Subcutaneous abdominal adipose tissue (tissue), 5 donors: Measurements from ENCODE around the gene ZNF516.

Experiments used
- H3K27ac ChIP-seq: one replicate; pipeline ENCODE4 v1.7.0; 2013; ENCODE audit warnings: low read depth, mild to moderate bottlenecking, inconsistent platforms, low read length, moderate library complexity
- H3K27me3 ChIP-seq, 5 donors: one replicate each; pipeline ENCODE4 v1.7.0; 2013; ENCODE audit warnings: low read length in 5 of 5, inconsistent platforms in 1 of 5; ENCODE audit not compliant: control insufficient read depth in 5 of 5, insufficient read depth in 4 of 5
- H3K36me3 ChIP-seq, 5 donors: one replicate each; pipeline ENCODE4 v1.7.0; 2013; ENCODE audit warnings: low read length in 5 of 5; ENCODE audit not compliant: control insufficient read depth in 5 of 5, insufficient read depth in 5 of 5
- H3K4me1 ChIP-seq, 5 donors: one replicate each; pipeline ENCODE4 v1.7.0; 2013; ENCODE audit warnings: low read length in 5 of 5, mild to moderate bottlenecking in 3 of 5, moderate library complexity in 1 of 5; ENCODE audit not compliant: control insufficient read depth in 5 of 5, insufficient read depth in 5 of 5
- H3K4me3 ChIP-seq, 5 donors: one replicate each; pipeline ENCODE4 v1.7.0; 2013; ENCODE audit warnings: low read length in 5 of 5, low read depth in 1 of 5
- H3K9ac ChIP-seq, 5 donors: one replicate each; pipeline ENCODE4 v1.7.0; 2013; ENCODE audit warnings: low read length in 5 of 5, mild to moderate bottlenecking in 4 of 5, moderate library complexity in 3 of 5
- H3K9me3 ChIP-seq, 5 donors: one replicate each; pipeline ENCODE4 v1.7.0; 2013; ENCODE audit warnings: low read length in 5 of 5; ENCODE audit not compliant: control insufficient read depth in 5 of 5
- donor health status: healthy.
- donor health status: healthy.
- donor health status: healthy.
- donor health status: healthy.
- donor health status: healthy.

Gene ZNF516

DNA sequence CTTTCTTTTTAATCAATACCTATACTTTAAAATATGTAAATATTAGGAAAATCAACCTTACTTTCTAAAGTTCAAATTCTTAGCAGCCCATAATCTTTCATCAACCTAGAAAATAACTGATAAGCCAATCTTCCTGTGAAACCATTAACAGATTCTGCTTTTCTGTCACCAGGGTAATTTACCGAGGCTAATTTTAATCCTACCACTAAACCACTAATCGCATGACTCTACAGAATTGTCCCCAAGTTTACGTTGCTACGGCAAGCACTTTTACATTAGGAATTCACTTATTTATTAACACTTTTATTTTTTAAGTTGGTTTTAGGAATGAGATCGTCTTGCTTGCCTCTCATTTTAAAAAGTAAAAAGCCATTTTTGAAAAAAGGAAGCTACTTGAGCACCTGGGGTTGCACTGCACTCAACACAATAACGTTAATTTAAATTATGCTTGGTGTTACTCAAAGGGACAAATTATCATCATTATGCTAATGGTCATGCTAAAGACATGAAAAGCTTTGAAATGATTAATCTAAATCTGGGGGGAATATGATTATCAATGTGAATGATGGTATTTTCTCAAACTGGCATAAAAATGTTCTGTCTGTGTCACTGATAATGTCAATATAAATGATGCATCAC lies 10.2 kb downstream of the ZNF516 start:
- Histone ChIP-seq H3K9ac (no peak overlapping the region), H3K9me3 (no peaks in the 10 kb centered on the region), H3K27me3 (no peaks in the 10 kb centered on the region), H3K36me3 (no peaks in the 10 kb centered on the region), H3K4me3 (no peak overlapping the region), H3K27ac (no peak overlapping the region), H3K4me1 (peaks cover 0 to 15% (median 5%) of the 10 kb centered on the region in 5 donors)

DNA sequence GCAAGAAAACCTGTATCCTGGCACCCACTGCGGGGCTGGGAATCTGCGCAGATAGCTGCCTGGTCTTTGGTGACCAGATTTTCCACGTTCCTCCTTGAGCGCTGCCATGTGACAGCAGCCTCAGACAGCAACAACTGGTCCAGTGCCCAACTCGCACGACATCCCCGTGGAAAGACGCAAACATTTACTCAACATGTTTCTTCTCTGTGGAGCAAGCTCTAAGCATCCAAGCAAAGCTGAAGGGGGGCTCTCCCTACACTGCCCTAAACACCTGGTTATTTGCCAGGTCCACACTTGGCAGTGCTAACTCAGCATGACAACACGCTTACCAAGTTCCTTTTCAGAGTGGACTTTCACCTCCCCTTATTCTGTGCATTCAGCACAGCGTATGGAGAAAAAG lies 11.3 kb downstream of the ZNF516 start:
- Histone ChIP-seq H3K4me1 (peaks cover 0 to 9% (median 5%) of the 10 kb centered on the region in 5 donors), H3K27ac (no peak overlapping the region), H3K27me3 (no peaks in the 10 kb centered on the region), H3K9me3 (no peaks in the 10 kb centered on the region), H3K36me3 (no peaks in the 10 kb centered on the region), H3K9ac (no peak overlapping the region), H3K4me3 (no peak overlapping the region)

DNA sequence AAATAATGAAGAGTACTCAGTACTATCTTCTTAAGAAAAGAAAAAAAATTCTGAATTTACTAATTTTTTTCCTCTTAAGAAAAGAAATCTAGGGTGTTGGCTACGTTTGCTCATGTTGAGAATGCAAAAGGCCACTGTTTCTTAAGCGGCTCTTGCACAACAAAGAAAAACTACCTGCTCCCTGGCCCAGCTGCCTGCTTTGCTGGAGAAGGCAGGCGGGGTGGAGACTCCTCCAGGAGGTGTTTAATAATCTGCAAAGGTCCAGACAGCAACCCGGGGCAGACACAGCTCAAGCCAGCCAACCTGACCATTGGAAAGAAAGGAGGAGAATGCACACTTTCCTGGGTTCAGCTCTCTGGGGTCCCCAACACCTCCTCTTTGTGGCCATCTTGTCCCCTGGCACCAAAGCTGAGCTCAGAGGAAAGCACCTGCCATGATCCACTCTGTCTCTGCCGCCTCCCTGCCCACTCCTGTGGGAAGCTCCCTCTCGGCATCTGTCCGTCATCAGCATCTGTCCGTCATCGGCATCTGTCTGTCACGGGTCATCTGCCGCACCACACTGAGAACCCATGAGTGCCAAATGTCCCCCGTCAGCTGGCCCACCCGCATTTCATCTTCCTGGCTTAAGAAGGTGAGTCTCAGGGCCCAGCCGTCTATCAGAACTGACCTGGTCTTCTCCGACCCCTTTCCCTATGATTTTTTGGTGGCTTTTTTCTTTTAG lies 11.9 kb downstream of the ZNF516 start:
- no peak overlapping the region for H3K9ac ChIP-seq
- no peak overlapping the region for H3K4me3 ChIP-seq
- no peaks in the 10 kb centered on the region for H3K27me3 ChIP-seq
- no peaks in the 10 kb centered on the region for H3K36me3 ChIP-seq
- H3K9me3 ChIP-seq = no peaks in the 10 kb centered on the region
- peaks cover 0 to 4% (median 2%) of the 10 kb centered on the region in 5 donors for H3K4me1 ChIP-seq
- no peak overlapping the region for H3K27ac ChIP-seq

DNA sequence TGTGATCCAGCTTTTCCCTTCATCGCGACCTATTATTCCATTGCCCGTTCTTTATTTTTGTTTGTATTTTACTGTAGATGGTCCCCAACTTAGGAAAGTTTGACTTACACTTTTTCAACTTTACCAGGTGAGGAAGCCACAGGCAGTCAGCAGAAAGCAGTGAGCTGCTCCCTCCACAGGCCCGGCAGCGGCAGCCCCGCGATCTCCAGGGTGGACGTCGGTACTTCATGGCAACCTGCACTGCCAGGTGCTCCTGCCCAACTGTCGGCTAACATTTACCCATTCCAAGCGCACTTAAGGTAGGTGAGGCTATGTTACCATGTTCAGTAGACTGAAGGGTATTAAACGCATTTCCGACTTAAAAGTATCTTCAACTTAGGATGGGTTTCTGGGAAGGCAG lies 12.8 kb downstream of the ZNF516 start:
- H3K9ac ChIP-seq = no peak overlapping the region
- no peaks in the 10 kb centered on the region for H3K36me3 ChIP-seq
- peaks cover 0 to 5% (median 4%) of the 10 kb centered on the region in 5 donors for H3K4me1 ChIP-seq
- no peak overlapping the region for H3K4me3 ChIP-seq
- H3K27ac ChIP-seq = no peak overlapping the region
- no peaks in the 10 kb centered on the region for H3K9me3 ChIP-seq
- H3K27me3 ChIP-seq = no peaks in the 10 kb centered on the region

DNA sequence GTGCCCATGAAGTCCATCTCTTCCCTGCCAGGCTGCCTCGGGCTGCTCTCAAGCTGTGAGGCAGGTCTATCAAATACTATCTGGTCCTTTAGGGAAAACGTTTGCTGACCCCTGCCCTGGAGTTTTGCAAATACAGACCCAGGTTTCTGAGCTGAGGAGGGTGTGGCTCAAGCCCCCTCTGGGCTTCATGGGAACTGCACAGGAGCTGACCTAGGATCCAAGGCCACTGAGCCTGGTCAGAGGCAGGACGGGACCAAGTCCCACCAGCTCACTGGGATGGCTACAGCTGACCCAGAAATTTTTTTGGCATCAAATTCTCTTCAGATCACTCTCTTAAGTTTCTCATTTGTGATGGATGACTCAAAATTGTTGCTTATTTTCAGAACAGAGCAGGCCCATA lies 14.1 kb downstream of the ZNF516 start:
- Histone ChIP-seq H3K9me3 (no peaks in the 10 kb centered on the region), H3K4me1 (peaks cover 0 to 17% (median 14%) of the 10 kb centered on the region in 5 donors), H3K27ac (no peak overlapping the region), H3K4me3 (no peak overlapping the region), H3K9ac (no peak overlapping the region), H3K27me3 (no peaks in the 10 kb centered on the region), H3K36me3 (no peaks in the 10 kb centered on the region)

DNA sequence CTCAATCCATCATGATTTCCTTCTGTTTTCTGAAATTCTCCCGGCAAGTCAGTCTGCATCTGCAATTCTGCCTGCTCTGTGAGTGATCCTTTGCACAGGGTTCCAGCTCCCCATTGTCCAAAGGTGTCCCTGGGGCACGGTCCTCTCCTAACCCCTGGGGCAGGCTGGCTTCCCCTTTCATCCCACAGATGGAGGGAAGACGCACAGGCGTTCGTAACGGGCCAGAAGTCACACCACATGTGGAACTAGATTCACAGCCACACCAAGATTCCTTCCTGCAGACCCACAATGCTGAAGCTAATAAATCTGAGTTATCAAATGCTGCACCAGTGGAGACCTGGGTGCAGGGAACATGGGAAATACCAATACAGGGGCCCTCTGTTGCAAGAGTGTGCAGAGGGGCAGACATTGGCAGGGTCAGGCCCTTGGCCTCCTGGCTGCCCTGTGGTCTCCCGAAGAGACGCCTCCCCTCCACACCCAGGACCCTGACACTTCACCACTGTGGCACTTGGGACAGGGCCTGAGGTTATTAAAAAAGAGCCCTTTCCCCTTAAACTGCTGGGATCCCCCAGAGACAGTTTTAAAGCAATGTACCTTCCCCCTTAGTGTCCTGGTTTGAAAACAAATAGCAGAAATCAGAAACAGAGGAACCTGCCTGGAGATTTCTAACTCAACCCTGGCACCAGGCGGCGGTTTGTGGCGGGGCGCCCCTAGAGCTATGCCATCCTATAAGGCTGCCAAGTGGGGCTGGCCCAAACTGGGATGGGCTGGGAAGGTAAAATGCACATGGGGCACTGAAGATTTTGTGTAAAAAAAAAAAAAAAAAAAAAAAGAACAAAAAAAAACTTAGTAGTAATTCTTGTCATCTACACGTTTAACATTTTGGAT lies 15.4 kb downstream of the ZNF516 start:
- Histone ChIP-seq H3K4me3 (no peak overlapping the region), H3K27ac (no peak overlapping the region), H3K36me3 (no peaks in the 10 kb centered on the region), H3K9ac (no peak overlapping the region), H3K9me3 (no peaks in the 10 kb centered on the region), H3K27me3 (no peaks in the 10 kb centered on the region), H3K4me1 (peaks cover 0 to 24% (median 14%) of the 10 kb centered on the region in 5 donors)

DNA sequence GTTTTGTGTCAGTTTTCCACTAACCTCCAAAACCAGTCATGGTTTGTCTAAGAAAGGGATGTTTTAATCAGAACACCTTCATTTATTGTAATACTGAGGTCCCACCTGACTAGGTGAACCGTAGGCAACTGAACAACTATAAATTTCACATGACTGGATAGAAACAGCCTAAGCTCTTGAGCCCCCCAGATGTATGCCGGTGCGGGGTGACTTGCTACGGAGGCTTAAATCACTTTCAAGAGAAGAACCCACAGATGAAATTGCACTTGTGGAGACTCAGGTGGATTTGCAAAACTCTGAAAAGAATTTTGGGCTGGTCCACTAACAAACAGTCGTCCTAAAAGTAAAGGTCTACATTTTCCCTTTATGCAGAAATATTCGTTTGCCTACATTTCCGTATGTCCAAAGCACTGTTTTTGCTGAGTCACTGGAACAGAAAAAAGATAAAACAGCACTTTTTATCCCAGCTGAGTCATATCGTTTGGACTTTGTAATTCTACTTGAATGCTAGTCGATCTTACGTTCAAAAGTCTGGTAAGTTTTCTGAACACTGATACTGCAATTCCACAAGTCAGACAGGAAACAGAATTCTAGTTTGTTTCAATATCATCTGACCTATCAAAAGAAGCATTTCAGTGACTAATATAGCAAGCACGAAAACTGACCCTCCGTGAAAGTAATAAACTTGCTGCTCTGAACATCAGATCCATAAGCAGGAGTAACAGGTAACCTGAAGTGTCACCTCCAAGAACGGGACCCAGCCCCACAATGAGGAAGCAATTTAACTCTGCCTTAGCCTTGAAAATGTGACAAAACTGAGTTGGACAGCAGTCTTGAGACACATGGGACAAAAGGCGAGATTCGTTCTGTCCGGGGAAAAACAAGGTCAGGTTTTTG lies 18.1 kb downstream of the ZNF516 start:
- Histone ChIP-seq H3K36me3 (peaks cover 0 to 2% (median 0%) of the 10 kb centered on the region in 5 donors), H3K4me1 (peaks cover 0 to 24% (median 14%) of the 10 kb centered on the region in 5 donors), H3K27me3 (no peaks in the 10 kb centered on the region), H3K9me3 (no peaks in the 10 kb centered on the region), H3K4me3 (peak overlapping the region; percentile 38 to 74 (median 56)), H3K9ac (peak overlapping the region in 3 of 5 donors; percentile 2 to 69 (median 3)), H3K27ac (peak overlapping the region; percentile 61)

DNA sequence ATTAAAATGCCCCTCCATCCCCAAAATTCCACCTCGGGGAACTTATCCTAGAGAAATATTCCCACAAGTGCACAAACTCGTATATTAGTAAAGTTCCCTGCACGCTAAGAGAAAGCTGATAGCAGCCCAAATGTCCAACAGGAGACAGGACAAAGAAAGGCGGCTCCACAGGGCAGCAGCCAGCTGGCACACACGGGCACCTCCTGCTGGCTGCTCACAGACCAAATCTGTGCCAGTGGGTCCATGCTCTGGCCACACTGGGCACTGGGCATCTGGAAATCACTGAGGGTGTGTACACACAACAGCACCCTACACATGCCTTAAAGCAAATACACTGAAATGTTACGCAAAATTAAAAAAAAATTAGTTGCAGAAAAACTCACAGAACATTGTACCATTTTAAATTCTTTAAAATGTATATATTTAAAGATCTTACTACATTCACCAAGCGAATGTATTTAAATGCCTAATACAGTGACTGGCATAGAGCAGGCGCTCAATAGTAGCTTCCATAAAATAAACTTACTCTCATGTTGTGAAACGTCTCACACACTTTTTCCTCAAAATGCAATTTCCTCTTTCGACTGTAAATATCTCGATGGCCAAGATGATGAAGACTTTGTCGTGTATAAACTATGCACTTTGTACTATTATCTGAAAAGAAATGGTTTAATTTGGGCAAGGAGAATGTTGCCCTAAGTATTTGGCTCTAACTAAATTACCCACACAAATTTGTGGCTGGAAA lies 19.4 kb downstream of the ZNF516 start:
- peaks cover 0 to 24% (median 14%) of the 10 kb centered on the region in 5 donors for H3K4me1 ChIP-seq
- peaks cover 0 to 2% (median 0%) of the 10 kb centered on the region in 5 donors for H3K36me3 ChIP-seq
- H3K9ac ChIP-seq = no peak overlapping the region
- no peak overlapping the region for H3K4me3 ChIP-seq
- peak overlapping the region; percentile 61 for H3K27ac ChIP-seq
- no peaks in the 10 kb centered on the region for H3K27me3 ChIP-seq
- no peaks in the 10 kb centered on the region for H3K9me3 ChIP-seq

DNA sequence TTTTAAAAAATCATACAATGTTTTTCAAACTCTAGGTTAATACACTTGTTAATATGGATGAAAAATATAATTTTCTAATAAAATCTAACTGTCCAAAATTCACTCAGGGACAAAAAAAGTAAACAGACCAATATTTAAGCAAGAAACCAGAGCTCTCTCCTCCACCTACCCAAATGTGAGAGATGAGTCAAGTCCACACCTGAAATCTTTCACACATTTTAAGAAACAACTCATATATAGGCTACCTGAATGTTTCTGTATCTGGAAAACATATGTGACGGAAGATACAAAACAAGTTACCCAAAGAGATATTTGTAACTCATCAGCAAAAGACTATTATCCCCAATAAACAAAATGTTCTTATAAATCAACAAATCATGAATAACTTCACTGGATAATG lies 20.2 kb downstream of the ZNF516 start:
- H3K9me3 ChIP-seq = no peaks in the 10 kb centered on the region
- H3K36me3 ChIP-seq = peaks cover 0 to 2% (median 0%) of the 10 kb centered on the region in 5 donors
- no peak overlapping the region for H3K4me3 ChIP-seq
- H3K27me3 ChIP-seq = no peaks in the 10 kb centered on the region
- H3K27ac ChIP-seq = no peak overlapping the region
- H3K4me1 ChIP-seq = peaks cover 2 to 26% (median 17%) of the 10 kb centered on the region in 5 donors
- no peak overlapping the region for H3K9ac ChIP-seq
